Astrocyte (in vitro differentiated cells and primary cell): Measurements from ENCODE around the gene ITPRIP. TPM values are rescaled to one million over a fixed set of nuclear protein-coding genes. Genes with fewer than 3 reads are reported as not detected.

ENCODE experiments used
- DNase-seq: peaks from one replicate; pipeline ENCODE4 v3.0.0-alpha.2; 2010; ENCODE audit warnings: low read depth
- FAIRE-seq: peaks from 2 replicates; lab custom pipeline; 2011; peaks lifted over from hg19 to GRCh38; lab: Jason Lieb, UNC
- H2AFZ ChIP-seq: 2 replicates; pipeline ENCODE4 v1.6.0; 2012; ENCODE audit warnings: low read depth, low read length, inconsistent platforms
- H3K27ac ChIP-seq: 2 replicates; pipeline ENCODE4 v1.5.1; 2011; ENCODE audit warnings: low read depth, low read length, inconsistent platforms
- H3K27me3 ChIP-seq: 2 replicates; pipeline ENCODE4 v1.6.0; 2011; ENCODE audit warnings: low read length, inconsistent platforms; ENCODE audit not compliant: insufficient read depth
- H3K36me3 ChIP-seq: 2 replicates; pipeline ENCODE4 v1.5.1; 2011; ENCODE audit warnings: low read length, inconsistent platforms; ENCODE audit not compliant: insufficient read depth
- H3K4me1 ChIP-seq: 2 replicates; pipeline ENCODE4 v1.5.1; 2011; ENCODE audit warnings: low read length, inconsistent platforms; ENCODE audit not compliant: insufficient read depth
- H3K4me2 ChIP-seq: 2 replicates; pipeline ENCODE4 v1.6.0; 2012; ENCODE audit warnings: low read length, inconsistent platforms
- H3K4me3 ChIP-seq: 2 replicates; pipeline ENCODE4 v1.5.1; 2011; ENCODE audit warnings: low read depth, mild to moderate bottlenecking, low read length, inconsistent platforms; ENCODE audit not compliant: insufficient read depth
- H3K79me2 ChIP-seq: 2 replicates; pipeline ENCODE4 v1.6.0; 2012; ENCODE audit warnings: mild to moderate bottlenecking, low read length, inconsistent platforms; ENCODE audit not compliant: insufficient read depth
- H3K9ac ChIP-seq: 2 replicates; pipeline ENCODE4 v1.6.0; 2012; ENCODE audit warnings: mild to moderate bottlenecking, low read length, inconsistent platforms
- H3K9me3 ChIP-seq: 2 replicates; pipeline ENCODE4 v1.5.1; 2012; ENCODE audit warnings: low read depth, mild to moderate bottlenecking, low read length, inconsistent platforms; ENCODE audit not compliant: insufficient read depth
- H4K20me1 ChIP-seq: 2 replicates; pipeline ENCODE4 v1.6.0; 2012; ENCODE audit warnings: low read length, inconsistent platforms; ENCODE audit not compliant: insufficient read depth
- H3K27ac Mint-ChIP-seq: one replicate; pipeline ENCODE4 v1.8.0; 2021; ENCODE audit warnings: mild to moderate bottlenecking, mixed read lengths; ENCODE audit not compliant: unreplicated experiment
- H3K27me3 Mint-ChIP-seq: one replicate; pipeline ENCODE4 v1.8.0; 2021; ENCODE audit warnings: low read depth, mixed read lengths; ENCODE audit not compliant: unreplicated experiment
- H3K36me3 Mint-ChIP-seq: one replicate; pipeline ENCODE4 v1.8.0; 2021; ENCODE audit warnings: low read depth, mixed read lengths; ENCODE audit not compliant: unreplicated experiment
- H3K4me1 Mint-ChIP-seq: one replicate; pipeline ENCODE4 v1.8.0; 2021; ENCODE audit warnings: low read depth, mixed read lengths; ENCODE audit not compliant: unreplicated experiment
- H3K4me3 Mint-ChIP-seq: one replicate; pipeline ENCODE4 v1.8.0; 2021; ENCODE audit warnings: mild to moderate bottlenecking, moderate library complexity, mixed read lengths; ENCODE audit not compliant: unreplicated experiment
- H3K9me3 Mint-ChIP-seq: one replicate; pipeline ENCODE4 v1.8.0; 2021; ENCODE audit warnings: mild to moderate bottlenecking, mixed read lengths; ENCODE audit not compliant: unreplicated experiment
- EZH2 ChIP-seq: IDR thresholded peaks from 2 replicates; pipeline ENCODE4 v1.6.1; 2012; ENCODE audit warnings: mild to moderate bottlenecking, low read length, inconsistent platforms; ENCODE audit not compliant: insufficient read depth
- total RNA-seq: library from RNA; stranded (reverse); gene quantifications from 2 replicates; pipeline ENCODE4 v1.2.1, GENCODE V29; 2021
- TF ChIP-seq, protein P1 (sequence below): IDR thresholded peaks from 2 replicates; pipeline ENCODE4 v1.5.1; 2011; ENCODE audit warnings: low read depth, mild to moderate bottlenecking, inconsistent platforms, low read length, moderate library complexity; ENCODE audit not compliant: insufficient read depth

ITPRIP gene
- total RNA-seq, 1 donor from 2014 or later = 21.9 TPM

DNA sequence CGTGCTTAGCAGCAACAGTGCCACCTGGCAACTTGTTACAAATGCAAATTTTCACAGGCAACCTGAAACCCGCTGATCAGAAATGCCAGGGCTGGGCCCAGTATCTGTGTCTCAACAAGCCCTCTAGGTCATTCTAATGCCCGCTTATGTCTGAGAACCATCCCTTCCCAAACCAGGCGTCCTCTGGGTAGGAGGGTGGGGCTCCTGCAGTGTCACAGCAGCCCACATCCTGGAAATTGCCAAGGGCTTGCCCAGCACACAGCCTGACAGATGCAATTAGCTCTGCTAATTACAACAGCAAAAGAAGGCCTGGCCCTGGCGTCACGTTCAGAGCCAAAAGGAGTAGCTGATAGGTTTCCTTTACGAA is 15.9 kb downstream of the ITPRIP start:
- no peak overlapping the region for H3K4me2 ChIP-seq
- peaks cover 11% of the 10 kb centered on the region for H3K36me3 Mint-ChIP-seq
- no peak overlapping the region for H3K27ac Mint-ChIP-seq
- H3K36me3 ChIP-seq = no peaks in the 10 kb centered on the region
- H3K4me3 ChIP-seq = no peak overlapping the region
- peak overlapping the region; percentile 6 for H3K9ac ChIP-seq
- no peak overlapping the region for H3K4me3 Mint-ChIP-seq
- H4K20me1 ChIP-seq = peaks cover 99% of the 10 kb centered on the region
- FAIRE-seq (no peak), DNase-seq (no peak)
- H3K79me2 ChIP-seq = peaks cover 100% of the 10 kb centered on the region
- H3K4me1 Mint-ChIP-seq = peaks cover 37% of the 10 kb centered on the region
- peaks cover 2% of the 10 kb centered on the region for H3K9me3 Mint-ChIP-seq
- no peaks in the 10 kb centered on the region for H3K9me3 ChIP-seq
- H3K27me3 ChIP-seq = no peaks in the 10 kb centered on the region
- peaks cover 48% of the 10 kb centered on the region for H3K4me1 ChIP-seq
- TF ChIP-seq, protein P1, sequence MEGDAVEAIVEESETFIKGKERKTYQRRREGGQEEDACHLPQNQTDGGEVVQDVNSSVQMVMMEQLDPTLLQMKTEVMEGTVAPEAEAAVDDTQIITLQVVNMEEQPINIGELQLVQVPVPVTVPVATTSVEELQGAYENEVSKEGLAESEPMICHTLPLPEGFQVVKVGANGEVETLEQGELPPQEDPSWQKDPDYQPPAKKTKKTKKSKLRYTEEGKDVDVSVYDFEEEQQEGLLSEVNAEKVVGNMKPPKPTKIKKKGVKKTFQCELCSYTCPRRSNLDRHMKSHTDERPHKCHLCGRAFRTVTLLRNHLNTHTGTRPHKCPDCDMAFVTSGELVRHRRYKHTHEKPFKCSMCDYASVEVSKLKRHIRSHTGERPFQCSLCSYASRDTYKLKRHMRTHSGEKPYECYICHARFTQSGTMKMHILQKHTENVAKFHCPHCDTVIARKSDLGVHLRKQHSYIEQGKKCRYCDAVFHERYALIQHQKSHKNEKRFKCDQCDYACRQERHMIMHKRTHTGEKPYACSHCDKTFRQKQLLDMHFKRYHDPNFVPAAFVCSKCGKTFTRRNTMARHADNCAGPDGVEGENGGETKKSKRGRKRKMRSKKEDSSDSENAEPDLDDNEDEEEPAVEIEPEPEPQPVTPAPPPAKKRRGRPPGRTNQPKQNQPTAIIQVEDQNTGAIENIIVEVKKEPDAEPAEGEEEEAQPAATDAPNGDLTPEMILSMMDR = no peak
- no peak for TF ChIP-seq EZH2
- H3K27ac ChIP-seq = no peak overlapping the region
- H3K27me3 Mint-ChIP-seq = no peaks in the 10 kb centered on the region
- no peak overlapping the region for H2AFZ ChIP-seq

DNA sequence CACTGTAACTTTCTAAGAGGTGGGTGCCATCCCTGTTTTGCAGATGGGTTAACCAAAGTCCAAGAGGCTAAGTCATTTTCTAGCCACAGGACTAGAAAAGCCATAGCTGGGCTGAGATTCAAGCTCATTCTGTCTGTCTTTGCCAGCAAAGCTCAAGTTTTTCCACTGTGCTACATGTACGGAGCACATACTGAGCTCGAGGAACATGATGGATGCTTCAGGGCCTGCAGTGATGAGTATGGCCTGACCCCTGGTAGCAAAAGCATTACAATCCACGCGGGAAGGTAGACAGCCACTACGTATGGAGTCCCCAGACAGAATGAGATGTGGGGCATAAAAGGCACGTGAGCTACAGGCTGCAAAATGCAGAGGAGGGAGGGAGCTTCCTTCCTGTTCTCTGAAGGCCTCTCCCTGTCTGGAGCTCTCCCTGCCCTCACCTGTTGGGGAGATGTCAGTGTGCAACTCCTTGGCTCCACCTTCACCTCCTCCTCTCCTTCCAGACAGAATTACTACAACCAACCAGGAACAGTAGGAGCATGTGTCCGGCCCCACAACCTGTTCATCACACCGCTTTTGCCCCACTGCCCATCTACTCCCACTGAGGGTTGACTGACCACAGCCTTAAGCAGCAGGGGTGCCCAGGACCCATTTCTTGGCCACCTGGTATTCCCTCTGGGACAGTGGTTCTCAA is 16.4 kb downstream of the ITPRIP start:
- peaks cover 45% of the 10 kb centered on the region for H3K4me1 ChIP-seq
- H3K4me2 ChIP-seq = no peak overlapping the region
- no peaks in the 10 kb centered on the region for H3K9me3 Mint-ChIP-seq

DNA sequence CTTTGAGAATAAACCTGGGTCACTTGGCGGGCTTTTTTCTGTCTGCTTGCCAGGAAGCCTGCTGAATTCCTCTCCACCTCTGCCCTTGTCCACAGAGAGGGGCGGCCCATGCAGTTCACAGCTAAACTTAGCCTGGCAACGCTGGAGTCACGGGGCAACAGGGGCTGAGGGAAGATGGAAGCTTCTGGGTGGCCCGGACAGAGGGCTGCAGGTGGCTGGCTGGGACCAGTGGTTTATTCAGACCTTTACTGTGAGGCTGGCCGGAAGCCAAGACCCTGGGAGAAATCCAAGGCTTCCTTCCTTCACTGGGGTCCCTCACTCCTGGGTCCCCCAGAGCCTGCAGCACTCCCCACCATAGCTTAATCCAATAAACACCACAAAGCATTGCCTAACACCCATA is 17.0 kb downstream of the ITPRIP start:
- no peaks in the 10 kb centered on the region for H3K9me3 Mint-ChIP-seq
- Histone ChIP-seq H3K4me3 (no peak overlapping the region), H3K9ac (no peak overlapping the region), H3K4me2 (no peak overlapping the region), H3K27me3 (no peaks in the 10 kb centered on the region), H3K4me1 (peaks cover 38% of the 10 kb centered on the region), H3K79me2 (peaks cover 100% of the 10 kb centered on the region), H2AFZ (no peak overlapping the region), H3K9me3 (no peaks in the 10 kb centered on the region), H3K27ac (no peak overlapping the region), H4K20me1 (peaks cover 100% of the 10 kb centered on the region), H3K36me3 (no peaks in the 10 kb centered on the region)
- H3K4me1 Mint-ChIP-seq = peaks cover 31% of the 10 kb centered on the region
- no peak for DNase-seq
- TF ChIP-seq, protein P1 = no peak
- TF ChIP-seq EZH2 = no peak
- FAIRE-seq = no peak
- peaks cover 6% of the 10 kb centered on the region for H3K36me3 Mint-ChIP-seq
- no peaks in the 10 kb centered on the region for H3K27me3 Mint-ChIP-seq
- H3K27ac Mint-ChIP-seq = no peak overlapping the region
- no peak overlapping the region for H3K4me3 Mint-ChIP-seq

More for the DNA sequence above, 16.4 kb downstream of the ITPRIP start:
- H2AFZ ChIP-seq = no peak overlapping the region
- H3K79me2 ChIP-seq = peaks cover 100% of the 10 kb centered on the region
- H3K27ac ChIP-seq = no peak overlapping the region
- H3K36me3 ChIP-seq = no peaks in the 10 kb centered on the region
- H3K27ac Mint-ChIP-seq = peak overlapping the region; percentile 26
- H3K27me3 ChIP-seq = no peaks in the 10 kb centered on the region
- FAIRE-seq (no peak), DNase-seq (peak; percentile 49)
- no peak for TF ChIP-seq EZH2
- TF ChIP-seq, protein P1 = no peak
- no peak overlapping the region for H3K4me3 Mint-ChIP-seq
- peaks cover 99% of the 10 kb centered on the region for H4K20me1 ChIP-seq
- no peak overlapping the region for H3K4me3 ChIP-seq
- H3K4me1 Mint-ChIP-seq = peaks cover 37% of the 10 kb centered on the region
- H3K36me3 Mint-ChIP-seq = peaks cover 7% of the 10 kb centered on the region
- peak overlapping the region; percentile 6 for H3K9ac ChIP-seq
- H3K27me3 Mint-ChIP-seq = no peaks in the 10 kb centered on the region
- H3K9me3 ChIP-seq = no peaks in the 10 kb centered on the region
